ENCODE measurements around the gene COL6A1.

COL6A1 gene

GRCh38 chr21:45945066-45945867 lies 36.3 kb upstream of the COL6A1 start:
- H4K20me1 ChIP-seq (ENCODE audit: insufficient read depth), result no peaks in the 10 kb centered on the region
- peaks cover 58% of the 10 kb centered on the region for H3K27me3 ChIP-seq (ENCODE audit: insufficient read depth, low read depth)
- no peak overlapping the region for H3K4me3 ChIP-seq (IDR thresholded peaks at IDR 0.05; ENCODE audit: insufficient read depth, low read depth, low read length)
- no peak overlapping the region for H2AFZ ChIP-seq (ENCODE audit: low read depth)
- TF ChIP-seq CTCF (conservative IDR thresholded peaks at IDR 0.05; ENCODE audit: low read depth, low read length), result no peak
- no peaks in the 10 kb centered on the region for H3K79me2 ChIP-seq (ENCODE audit: insufficient read depth, low read depth)
- no peak overlapping the region for H3K4me2 ChIP-seq
- H3K27ac ChIP-seq, result no peak overlapping the region
- no peaks in the 10 kb centered on the region for H3K4me1 ChIP-seq (ENCODE audit: low read depth, poor library complexity, severe bottlenecking)
- no peaks in the 10 kb centered on the region for H3K36me3 ChIP-seq (ENCODE audit: insufficient read depth)
- no peak overlapping the region for H3K9ac ChIP-seq

- no peak overlapping the region for H3K9ac ChIP-seq
- H3K4me1 ChIP-seq (ENCODE audit: low read depth, poor library complexity, severe bottlenecking), result no peaks in the 10 kb centered on the region
- no peak overlapping the region for H3K4me2 ChIP-seq
- H4K20me1 ChIP-seq (ENCODE audit: insufficient read depth), result no peaks in the 10 kb centered on the region
- H2AFZ ChIP-seq (ENCODE audit: low read depth), result no peak overlapping the region
- peaks cover 63% of the 10 kb centered on the region for H3K27me3 ChIP-seq (ENCODE audit: insufficient read depth, low read depth)
- no peaks in the 10 kb centered on the region for H3K36me3 ChIP-seq (ENCODE audit: insufficient read depth)
- no peak overlapping the region for H3K27ac ChIP-seq
- no peak overlapping the region for H3K4me3 ChIP-seq (IDR thresholded peaks at IDR 0.05; ENCODE audit: insufficient read depth, low read depth, low read length)
- no peak for TF ChIP-seq CTCF (conservative IDR thresholded peaks at IDR 0.05; ENCODE audit: low read depth, low read length)
- no peaks in the 10 kb centered on the region for H3K79me2 ChIP-seq (ENCODE audit: insufficient read depth, low read depth)
Measured at GRCh38 chr21:45945868-45946210, 35.7 kb upstream of the COL6A1 start.

- H3K27me3 ChIP-seq (ENCODE audit: insufficient read depth, low read depth), result peaks cover 72% of the 10 kb centered on the region
Measured at GRCh38 chr21:45947296-45947695, 34.3 kb upstream of the COL6A1 start.

GRCh38 chr21:45947716-45948255 lies 33.8 kb upstream of the COL6A1 start:
- no peaks in the 10 kb centered on the region for H3K36me3 ChIP-seq (ENCODE audit: insufficient read depth)
- H3K4me1 ChIP-seq (ENCODE audit: low read depth, poor library complexity, severe bottlenecking), result no peaks in the 10 kb centered on the region
- no peaks in the 10 kb centered on the region for H4K20me1 ChIP-seq (ENCODE audit: insufficient read depth)
- no peak overlapping the region for H2AFZ ChIP-seq (ENCODE audit: low read depth)
- no peak overlapping the region for H3K4me2 ChIP-seq
- no peak overlapping the region for H3K4me3 ChIP-seq (IDR thresholded peaks at IDR 0.05; ENCODE audit: insufficient read depth, low read depth, low read length)
- no peak overlapping the region for H3K27ac ChIP-seq
- H3K9ac ChIP-seq, result no peak overlapping the region
- H3K79me2 ChIP-seq (ENCODE audit: insufficient read depth, low read depth), result no peaks in the 10 kb centered on the region
- no peak for TF ChIP-seq CTCF (conservative IDR thresholded peaks at IDR 0.05; ENCODE audit: low read depth, low read length)
- H3K27me3 ChIP-seq (ENCODE audit: insufficient read depth, low read depth), result peaks cover 69% of the 10 kb centered on the region

More at GRCh38 chr21:45947296-45947695, 34.3 kb upstream of the COL6A1 start:
- no peak overlapping the region for H3K4me2 ChIP-seq
- H4K20me1 ChIP-seq (ENCODE audit: insufficient read depth), result no peaks in the 10 kb centered on the region
- no peak overlapping the region for H3K9ac ChIP-seq
- no peak overlapping the region for H3K4me3 ChIP-seq (IDR thresholded peaks at IDR 0.05; ENCODE audit: insufficient read depth, low read depth, low read length)
- no peak for TF ChIP-seq CTCF (conservative IDR thresholded peaks at IDR 0.05; ENCODE audit: low read depth, low read length)
- no peaks in the 10 kb centered on the region for H3K36me3 ChIP-seq (ENCODE audit: insufficient read depth)
- no peak overlapping the region for H3K27ac ChIP-seq
- H2AFZ ChIP-seq (ENCODE audit: low read depth), result no peak overlapping the region
- no peaks in the 10 kb centered on the region for H3K79me2 ChIP-seq (ENCODE audit: insufficient read depth, low read depth)
- H3K4me1 ChIP-seq (ENCODE audit: low read depth, poor library complexity, severe bottlenecking), result no peaks in the 10 kb centered on the region

Data from KMS-11 (cell line).